Astrocyte of the spinal cord (primary cell): ENCODE measurements around the gene GFOD2.

Experiments
- DNase-seq: peaks from one replicate; pipeline ENCODE4 v3.0.0; 2011; ENCODE audit warnings: low read depth, low spot score
- H3K4me3 ChIP-seq: 2 replicates; pipeline ENCODE4 v1.5.1; 2011; ENCODE audit warnings: low read depth, mild to moderate bottlenecking, low read length, moderate library complexity
- in situ Hi-C: cut with HindIII; loops from 2 replicates; pipeline ENCODE4 v1.10.0; 2017; ENCODE audit warnings: low sequenced_read_pairs
- TF ChIP-seq, protein P1 (sequence below): IDR thresholded peaks from 2 replicates; pipeline ENCODE4 v1.5.1; 2012; ENCODE audit warnings: low read depth, mild to moderate bottlenecking, low read length, inconsistent platforms

GFOD2 gene, protein sequence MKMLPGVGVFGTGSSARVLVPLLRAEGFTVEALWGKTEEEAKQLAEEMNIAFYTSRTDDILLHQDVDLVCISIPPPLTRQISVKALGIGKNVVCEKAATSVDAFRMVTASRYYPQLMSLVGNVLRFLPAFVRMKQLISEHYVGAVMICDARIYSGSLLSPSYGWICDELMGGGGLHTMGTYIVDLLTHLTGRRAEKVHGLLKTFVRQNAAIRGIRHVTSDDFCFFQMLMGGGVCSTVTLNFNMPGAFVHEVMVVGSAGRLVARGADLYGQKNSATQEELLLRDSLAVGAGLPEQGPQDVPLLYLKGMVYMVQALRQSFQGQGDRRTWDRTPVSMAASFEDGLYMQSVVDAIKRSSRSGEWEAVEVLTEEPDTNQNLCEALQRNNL

DNA sequence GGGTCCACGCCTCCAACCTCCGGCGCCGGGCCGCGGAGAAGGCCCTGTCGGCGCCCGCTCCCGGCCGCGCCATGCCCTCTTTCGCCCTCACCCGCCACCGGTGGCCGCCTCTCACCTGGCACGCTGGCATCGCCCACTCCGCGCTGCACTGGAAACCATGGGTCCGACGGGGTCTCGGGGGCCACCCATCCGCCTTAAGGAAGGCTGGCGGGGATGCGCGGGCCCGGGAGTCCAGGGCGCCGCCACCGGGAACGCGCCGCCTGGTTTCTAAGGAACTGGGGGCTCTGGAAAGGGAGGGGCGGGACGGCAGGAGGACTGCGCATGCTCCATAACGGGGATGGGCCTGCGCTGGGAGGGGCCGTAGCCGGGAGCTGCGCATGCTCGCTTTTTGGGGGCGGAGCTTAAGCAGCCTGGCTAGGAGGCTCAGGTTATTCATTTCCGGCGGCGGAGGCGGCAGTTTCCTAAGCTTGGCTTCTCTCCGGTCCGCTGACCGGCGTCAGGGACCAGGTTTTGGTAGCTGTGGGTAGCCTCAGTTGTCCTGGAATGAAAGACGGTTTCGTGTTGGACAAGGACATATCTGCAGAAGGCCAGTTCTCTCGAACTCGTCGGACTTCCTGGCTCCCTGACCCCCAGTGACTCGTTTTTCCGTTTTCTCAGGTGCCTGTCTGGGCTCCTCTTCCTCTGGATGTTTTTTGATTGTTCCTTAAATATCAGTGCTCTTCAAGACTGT is at the start of gene GFOD2:
Gene GFOD2, minus strand, starts transcription at position 269 of the 730 bp plus-strand sequence. CDS start 33,601 bp downstream, outside the sequence.
- H3K4me3 ChIP-seq, result peak within 1 kb of the TSS; percentile 86
- in situ Hi-C loops, result loop anchor here (10.0 kb wide), 1 partner anchor 56 kb away; no protein-coding TSS in a partner anchor
- peak; percentile 94 for DNase-seq
- TF ChIP-seq, protein P1, sequence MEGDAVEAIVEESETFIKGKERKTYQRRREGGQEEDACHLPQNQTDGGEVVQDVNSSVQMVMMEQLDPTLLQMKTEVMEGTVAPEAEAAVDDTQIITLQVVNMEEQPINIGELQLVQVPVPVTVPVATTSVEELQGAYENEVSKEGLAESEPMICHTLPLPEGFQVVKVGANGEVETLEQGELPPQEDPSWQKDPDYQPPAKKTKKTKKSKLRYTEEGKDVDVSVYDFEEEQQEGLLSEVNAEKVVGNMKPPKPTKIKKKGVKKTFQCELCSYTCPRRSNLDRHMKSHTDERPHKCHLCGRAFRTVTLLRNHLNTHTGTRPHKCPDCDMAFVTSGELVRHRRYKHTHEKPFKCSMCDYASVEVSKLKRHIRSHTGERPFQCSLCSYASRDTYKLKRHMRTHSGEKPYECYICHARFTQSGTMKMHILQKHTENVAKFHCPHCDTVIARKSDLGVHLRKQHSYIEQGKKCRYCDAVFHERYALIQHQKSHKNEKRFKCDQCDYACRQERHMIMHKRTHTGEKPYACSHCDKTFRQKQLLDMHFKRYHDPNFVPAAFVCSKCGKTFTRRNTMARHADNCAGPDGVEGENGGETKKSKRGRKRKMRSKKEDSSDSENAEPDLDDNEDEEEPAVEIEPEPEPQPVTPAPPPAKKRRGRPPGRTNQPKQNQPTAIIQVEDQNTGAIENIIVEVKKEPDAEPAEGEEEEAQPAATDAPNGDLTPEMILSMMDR, result no peak

DNA sequence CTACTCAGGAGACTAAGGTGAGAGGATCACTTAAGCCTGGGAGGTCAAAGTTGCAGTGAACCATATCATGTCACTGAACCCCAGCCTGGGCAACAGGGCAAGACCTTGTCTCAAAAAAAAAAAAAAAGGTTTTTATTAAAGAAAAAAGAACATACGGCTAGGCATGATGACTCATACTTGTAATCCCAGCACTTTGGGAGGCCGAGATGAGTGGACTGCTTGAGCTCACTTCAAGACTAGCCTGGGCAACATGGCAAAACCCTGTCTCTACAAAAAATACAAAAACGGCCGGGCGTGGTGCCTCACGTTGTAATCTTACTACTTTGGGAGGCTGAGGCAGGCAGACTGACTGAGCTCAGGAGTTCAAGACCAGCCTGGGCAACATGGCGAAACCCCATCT is 48.8 kb upstream of the GFOD2 start:
- in situ Hi-C loops, result no loop called here
- TF ChIP-seq, protein P1, result no peak
- no peak overlapping the region for H3K4me3 ChIP-seq
- DNase-seq, result peak; percentile 75

DNA sequence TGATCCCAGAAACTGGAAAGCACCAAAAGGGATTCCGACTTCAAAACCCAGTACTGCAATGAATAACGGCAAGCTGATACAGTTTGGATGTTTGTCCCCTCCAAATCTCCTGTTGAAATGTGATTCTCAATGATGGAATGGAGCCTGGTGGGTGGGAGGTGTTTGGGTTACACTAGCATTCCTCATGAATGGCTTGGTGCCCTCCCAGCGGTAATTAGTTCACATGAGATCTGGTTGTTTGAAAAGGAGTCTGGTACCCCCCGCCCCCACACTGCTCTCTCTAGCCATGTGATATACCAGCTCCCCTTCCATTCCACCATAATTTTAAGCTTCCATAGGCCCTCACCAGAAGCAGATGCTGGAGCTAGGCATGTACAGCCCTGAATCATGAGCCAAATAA is 47.2 kb upstream of the GFOD2 start:
- H3K4me3 ChIP-seq, result no peak overlapping the region
- DNase-seq, result no peak
- TF ChIP-seq, protein P1, result no peak
- in situ Hi-C loops, result no loop called here

DNA sequence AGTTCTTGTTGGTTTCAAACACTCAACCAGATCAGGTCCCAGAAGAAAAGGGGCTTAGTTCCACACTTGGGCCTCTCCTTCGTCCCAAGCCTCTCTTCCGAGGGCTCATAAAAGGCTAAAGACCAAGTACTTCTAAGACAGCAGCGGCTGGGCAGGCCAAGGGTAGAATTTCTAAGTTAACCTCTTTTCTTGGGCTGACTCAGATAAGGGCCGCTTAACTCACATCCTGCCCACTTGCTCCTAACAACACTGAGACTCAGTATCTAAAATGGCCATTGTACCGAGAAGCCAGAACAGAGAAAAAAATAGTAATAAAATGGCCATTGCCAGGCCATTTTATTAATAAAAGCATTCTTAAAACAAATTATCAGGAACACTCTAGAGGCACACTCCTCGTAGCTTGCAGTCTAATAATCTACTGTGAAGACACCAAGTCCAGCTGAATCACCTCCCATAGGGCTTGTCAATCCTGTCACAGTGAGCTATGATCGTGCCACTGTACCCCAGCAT is 45.1 kb upstream of the GFOD2 start:
- in situ Hi-C loops, result no loop called here
- no peak overlapping the region for H3K4me3 ChIP-seq
- TF ChIP-seq, protein P1, result no peak
- no peak for DNase-seq

DNA sequence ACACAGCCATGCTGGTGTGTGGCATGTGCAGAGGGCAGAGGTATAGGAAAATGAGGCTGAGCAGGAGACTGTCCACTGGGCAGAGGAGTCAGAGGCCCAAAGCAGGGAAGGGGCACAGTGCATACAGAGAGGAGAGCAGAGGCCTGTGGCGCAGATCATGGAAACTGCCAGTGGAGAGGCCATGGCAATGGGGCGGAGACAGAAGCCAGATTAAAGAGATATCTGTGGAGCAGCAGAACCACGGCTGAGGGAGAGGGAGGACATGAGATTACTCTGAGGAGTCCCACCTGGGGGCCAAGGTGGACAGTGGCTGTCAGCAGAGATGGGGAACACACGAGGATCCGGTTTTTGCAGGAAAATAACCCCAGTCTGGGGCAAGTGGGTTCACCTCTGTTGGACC is 44.0 kb upstream of the GFOD2 start:
- no peak for DNase-seq
- no peak overlapping the region for H3K4me3 ChIP-seq
- in situ Hi-C loops, result no loop called here
- TF ChIP-seq, protein P1, result no peak

DNA sequence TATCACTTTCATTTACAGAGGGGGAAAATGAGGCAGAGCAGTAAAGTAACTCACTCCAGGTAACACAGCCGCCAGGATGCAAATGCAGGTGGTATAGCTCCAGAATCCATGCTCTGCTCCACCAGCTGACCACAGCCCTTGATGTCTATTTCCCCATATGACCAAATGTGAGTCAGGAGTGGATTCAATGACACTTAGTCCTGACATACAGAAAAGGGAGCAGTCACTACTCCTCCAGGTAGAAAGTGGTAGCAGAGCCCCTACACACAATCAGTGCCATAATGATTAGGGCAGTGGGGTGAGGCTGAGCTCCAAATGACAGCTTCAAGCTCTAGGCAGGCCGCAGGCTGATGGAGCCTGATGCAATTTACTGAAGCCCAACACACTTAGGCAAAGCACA is 43.3 kb upstream of the GFOD2 start:
- in situ Hi-C loops, result no loop called here
- no peak for DNase-seq
- TF ChIP-seq, protein P1, result no peak
- H3K4me3 ChIP-seq, result no peak overlapping the region
